GM18519 (cell line): Measurements from ENCODE around the gene CLN6.
"Not testable (repeated sequence)": the region's sequence is repeated elsewhere in the genome, so short reads cannot be mapped to it uniquely, and the experiment has no call there.

ENCODE experiments used
- ATAC-seq: cut with Tn5 transposase; IDR thresholded peaks from one replicate; pipeline ENCODE4 v1.9.1; 2021; ENCODE audit warnings: mild to moderate bottlenecking, moderate library complexity; ENCODE audit not compliant: unreplicated experiment, low FRiP score

CLN6 gene

DNA sequence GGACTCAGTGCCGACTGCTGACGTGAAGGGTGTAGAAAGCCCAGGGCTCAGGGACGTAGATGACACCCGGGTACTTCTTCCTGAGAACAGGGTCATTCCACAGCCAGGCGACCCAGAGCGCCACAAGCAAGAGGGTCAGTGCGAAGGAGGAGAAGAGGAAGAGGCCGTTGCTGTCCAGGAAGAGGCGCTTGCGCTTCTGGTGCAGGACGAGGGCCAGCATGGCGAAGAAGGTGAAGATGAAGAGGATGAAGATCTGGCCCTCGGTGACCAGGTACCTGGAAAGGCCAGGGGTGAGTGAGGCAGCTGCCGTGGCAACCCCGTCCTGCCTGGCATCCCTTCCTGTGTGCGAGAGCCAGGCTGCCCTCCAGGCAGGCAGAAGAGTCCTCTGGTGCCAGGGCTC lies 21.4 kb downstream of the CLN6 start:
- no peak for ATAC-seq

- ATAC-seq, result no peak
Measured at GRCh38 chr15:68207176-68207935, 22.2 kb downstream of the CLN6 start.

DNA sequence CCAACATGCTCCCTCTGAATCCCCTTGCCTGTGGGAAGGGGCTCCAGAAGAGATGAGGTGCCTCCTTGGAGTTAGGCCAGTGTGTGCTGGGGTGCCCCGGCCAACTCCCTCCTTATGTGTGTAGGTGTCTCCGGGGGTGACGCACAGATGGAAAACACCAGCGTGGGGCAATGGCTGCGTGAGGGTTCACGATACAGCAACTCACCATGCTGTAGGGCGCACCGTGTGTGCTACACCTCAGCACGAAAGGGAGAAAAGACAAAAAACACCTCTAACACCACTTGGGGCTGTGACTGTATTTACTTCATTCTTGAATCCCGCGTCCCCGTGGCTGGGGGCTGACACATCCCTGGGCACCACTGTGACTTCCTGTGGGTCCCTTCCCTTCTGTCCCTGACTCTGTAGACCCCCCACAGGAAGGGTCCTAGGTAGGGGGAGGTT lies 22.8 kb downstream of the CLN6 start:
- ATAC-seq, result no peak

- ATAC-seq, result no peak
Measured at GRCh38 chr15:68205954-68206539, 23.5 kb downstream of the CLN6 start.

DNA sequence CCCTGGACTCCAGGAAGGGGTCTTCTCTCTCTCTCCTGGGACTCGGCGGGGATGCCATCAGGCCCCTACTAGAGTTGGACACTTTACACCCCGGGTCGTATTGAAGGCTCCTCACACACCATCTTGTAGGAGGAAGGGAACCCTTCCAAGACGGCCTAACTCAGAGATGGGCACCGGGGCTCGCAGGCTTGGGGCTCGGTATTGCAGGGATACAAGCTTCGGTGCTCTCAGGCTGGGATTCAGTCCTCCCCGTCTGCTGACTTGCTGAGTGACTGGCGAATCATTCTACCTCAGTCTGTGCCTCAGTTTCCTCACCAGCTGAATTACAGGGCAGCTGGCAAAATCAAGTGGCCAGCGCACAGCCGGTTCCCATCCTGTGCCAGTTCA lies 24.0 kb downstream of the CLN6 start:
- no peak for ATAC-seq

- ATAC-seq, result no peak
Measured at GRCh38 chr15:68204776-68205557, 24.6 kb downstream of the CLN6 start, which contains the start of gene CALML4. Gene CALML4, minus strand, starts transcription at chr15:68205332. Its CDS starts 85 bp downstream, at chr15:68205247.

DNA sequence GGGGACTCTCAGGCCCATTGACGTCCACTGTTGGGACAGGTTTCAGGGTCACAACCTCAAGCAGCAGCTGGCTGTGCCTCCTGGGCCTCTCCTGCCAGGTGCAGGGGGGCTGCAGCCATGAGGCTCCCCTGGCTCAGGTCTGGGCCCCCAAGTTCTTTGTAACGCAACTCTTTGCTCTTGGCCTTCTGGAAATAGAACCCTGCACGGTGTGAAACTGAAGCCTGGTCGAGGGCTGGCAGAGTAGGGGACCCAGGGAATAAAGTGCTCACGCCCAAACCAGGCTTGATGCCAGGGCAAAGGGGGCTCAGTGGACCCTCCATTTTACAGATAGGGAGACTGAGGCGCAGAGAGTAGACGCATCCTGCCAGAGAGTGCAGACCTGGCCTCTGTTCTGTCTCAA lies 25.2 kb downstream of the CLN6 start:
- no peak for ATAC-seq

- no peak for ATAC-seq
Measured at GRCh38 chr15:68203956-68204355, 25.6 kb downstream of the CLN6 start.

GRCh38 chr15:68203486-68203885 lies 26.0 kb downstream of the CLN6 start:
- no peak for ATAC-seq

DNA sequence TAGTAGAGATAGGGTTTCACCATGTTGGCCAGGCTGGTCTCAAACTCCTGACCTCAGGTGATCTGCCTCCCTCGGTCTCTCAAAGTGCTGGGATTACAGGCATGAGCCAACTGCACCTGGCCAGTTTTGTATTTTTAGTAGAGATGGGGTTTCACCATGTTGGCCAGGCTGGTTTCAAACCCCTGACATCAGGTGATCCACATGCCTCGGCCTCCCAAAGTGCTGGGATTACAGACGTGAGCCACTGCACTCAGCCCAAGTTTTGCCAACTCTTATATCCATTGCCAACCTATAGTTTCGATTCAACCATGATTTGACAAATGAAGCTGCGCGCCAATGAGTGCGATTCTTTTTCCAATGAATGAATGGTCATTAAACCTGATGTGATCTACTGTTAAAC lies 26.5 kb downstream of the CLN6 start:
- not testable (repeated sequence) for ATAC-seq

GRCh38 chr15:68201879-68202261 lies 27.7 kb downstream of the CLN6 start:
- ATAC-seq, result no peak

DNA sequence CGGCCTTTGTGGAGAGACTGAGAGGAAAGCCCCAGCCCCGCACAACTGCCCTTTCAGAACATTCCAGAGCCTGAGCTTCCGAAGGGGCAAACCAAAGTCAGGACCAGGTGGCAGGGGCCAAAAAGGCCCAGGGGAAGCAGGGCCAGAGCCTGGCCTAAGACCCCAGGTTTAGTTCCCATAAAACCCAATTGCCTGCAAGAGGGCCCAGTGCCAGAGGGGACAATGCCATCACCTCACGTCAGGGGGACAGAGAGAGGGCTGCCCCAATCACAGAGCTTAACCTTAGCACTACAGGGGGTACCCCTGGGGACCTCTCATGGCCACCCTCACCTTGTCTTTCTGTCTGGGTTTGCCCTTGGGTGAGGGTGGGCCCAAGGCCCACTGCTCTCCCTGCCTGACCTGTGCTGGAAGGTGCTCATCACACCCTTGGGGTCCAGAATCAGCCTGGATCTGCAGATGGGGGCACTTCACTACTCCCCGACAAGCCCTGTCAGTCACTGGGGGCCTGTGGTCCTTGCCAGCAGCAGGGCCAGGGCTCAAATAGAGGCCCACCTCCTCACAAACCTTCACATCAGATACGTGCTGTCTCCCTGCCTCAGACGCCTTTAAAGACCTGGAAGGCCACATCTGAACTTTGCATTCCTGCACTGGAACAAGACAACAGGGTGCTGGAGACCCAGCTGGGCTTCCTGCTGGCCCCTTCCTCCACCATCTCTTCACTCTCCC lies 28.2 kb downstream of the CLN6 start:
- ATAC-seq, result no peak

DNA sequence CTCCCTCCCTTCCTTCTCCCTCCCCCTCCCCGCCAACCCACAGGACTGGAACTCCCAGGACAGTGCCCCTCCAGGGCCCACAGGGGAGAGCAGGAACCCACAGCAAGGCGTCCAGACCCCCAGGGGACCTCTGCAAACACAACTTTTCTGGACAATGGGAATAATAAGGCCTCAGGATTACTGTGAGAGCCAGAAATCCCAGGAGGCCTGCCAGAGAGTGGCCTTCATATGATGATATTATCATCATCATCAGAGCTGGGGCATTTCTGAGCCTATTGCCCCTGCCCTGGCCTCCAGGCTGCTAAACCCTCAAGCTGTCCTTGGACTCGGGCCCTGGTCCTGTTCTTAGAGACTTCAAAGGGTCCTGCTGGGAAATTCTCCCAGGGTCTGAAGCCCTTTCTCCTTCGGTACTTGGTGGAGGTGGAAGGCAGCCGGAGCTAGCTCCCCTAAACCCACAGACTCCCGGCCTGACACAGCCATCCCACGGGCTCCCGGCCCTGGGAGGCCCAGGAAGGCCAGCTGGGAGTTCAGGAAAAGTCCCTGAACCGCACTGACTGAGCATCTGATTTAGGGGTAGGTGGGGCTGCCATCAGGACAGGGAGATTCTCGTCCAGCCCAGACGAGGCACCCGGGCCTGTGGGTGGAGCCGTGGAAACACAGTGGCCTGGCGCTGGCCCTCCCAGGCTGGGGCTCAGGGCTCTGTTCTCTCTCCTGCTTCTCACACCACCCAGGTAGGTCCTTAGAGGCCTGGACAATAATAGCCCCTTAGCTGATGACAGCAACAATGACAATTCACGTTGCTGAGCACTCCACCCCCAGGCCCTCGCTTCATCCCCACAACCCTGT lies 29.3 kb downstream of the CLN6 start:
- no peak for ATAC-seq

DNA sequence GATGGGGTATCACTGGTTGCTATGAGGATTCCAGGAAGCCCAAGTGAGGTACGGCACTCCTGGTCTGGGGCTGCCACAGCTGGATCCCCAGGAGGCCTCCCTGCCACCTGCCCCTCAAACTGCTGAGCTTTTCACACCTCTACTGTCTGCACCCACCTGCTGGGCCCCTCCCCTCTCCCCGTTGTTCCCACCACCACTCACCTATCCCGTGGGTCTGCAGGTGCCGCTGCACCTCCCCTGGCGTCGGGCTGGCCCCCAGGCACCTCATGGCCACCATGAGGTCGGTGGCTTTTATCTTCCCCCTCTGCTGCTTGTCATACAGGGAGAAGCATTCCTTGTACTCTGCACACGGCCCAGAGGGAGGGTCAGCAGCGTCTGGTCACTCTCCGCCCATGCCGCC lies 30.2 kb downstream of the CLN6 start:
- ATAC-seq, result no peak

GRCh38 chr15:68197661-68198437 lies 31.7 kb downstream of the CLN6 start:
- no peak for ATAC-seq

DNA sequence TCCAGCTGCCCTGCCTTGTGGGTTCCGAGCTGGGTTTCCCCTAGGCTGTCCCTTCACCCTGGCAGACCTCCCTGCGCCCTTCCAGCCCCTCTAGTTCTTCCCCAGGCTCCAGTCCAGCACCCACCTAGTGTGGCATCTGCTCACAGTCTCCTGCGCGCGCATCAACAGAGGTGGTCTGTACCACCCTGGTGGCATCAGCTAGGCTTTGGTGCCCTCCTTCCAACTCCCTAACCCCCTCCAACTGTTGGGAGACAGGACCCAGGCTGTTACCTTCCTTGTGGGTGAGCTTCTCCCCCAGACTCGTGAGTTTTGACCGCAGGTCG lies 32.4 kb downstream of the CLN6 start:
- ATAC-seq, result no peak

- no peak for ATAC-seq
Measured at GRCh38 chr15:68196445-68197169, 32.9 kb downstream of the CLN6 start.

GRCh38 chr15:68195336-68196112 lies 34.0 kb downstream of the CLN6 start:
- no peak for ATAC-seq
